ENCODE results near the gene ADPRHL1. TPM values are rescaled to one million over a fixed set of nuclear protein-coding genes. Genes with fewer than 3 reads are reported as not detected.
"Not testable (repeated sequence)": the region's sequence is repeated elsewhere in the genome, so short reads cannot be mapped to it uniquely, and the experiment has no call there.

Gene ADPRHL1
- total RNA-seq, 1 donor from 2014 or later: 11.3 TPM

DNA sequence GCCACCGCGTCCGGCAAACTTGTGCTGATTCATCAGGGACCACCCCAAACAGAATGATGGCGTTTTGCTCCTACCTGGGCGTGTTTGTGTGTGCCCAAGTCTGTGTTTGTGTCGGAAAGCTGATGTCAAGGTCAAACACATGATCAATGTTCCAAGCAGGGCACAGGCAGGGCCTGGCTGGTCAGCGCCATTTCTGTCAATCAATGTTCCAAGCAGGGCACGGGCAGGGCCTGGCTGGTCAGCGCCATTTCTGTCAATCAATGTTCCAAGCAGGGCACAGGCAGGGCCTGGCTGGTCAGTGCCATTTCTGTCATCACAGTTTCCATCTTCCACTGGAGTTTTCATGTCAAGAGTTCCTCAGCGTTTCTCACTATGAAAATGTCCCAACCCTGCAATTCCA is 74.5 kb downstream of the ADPRHL1 start:
- no peak overlapping the region for H3K4me3 ChIP-seq
- DNase-seq (ENCODE audit: low spot score in 2 of 2): peak in 1 of 2 donors; percentile 19
- H3K36me3 ChIP-seq: no peaks in the 10 kb centered on the region
- intact Hi-C loops (cut with DNase I): no loop called here
- H3K27me3 ChIP-seq: no peaks in the 10 kb centered on the region
- peaks cover 0 to 23% of the 10 kb centered on the region in 2 donors for H3K9me3 ChIP-seq
- H3K27ac ChIP-seq: no peak overlapping the region
- no peaks in the 10 kb centered on the region for H3K4me1 ChIP-seq
- TF ChIP-seq, protein P1, sequence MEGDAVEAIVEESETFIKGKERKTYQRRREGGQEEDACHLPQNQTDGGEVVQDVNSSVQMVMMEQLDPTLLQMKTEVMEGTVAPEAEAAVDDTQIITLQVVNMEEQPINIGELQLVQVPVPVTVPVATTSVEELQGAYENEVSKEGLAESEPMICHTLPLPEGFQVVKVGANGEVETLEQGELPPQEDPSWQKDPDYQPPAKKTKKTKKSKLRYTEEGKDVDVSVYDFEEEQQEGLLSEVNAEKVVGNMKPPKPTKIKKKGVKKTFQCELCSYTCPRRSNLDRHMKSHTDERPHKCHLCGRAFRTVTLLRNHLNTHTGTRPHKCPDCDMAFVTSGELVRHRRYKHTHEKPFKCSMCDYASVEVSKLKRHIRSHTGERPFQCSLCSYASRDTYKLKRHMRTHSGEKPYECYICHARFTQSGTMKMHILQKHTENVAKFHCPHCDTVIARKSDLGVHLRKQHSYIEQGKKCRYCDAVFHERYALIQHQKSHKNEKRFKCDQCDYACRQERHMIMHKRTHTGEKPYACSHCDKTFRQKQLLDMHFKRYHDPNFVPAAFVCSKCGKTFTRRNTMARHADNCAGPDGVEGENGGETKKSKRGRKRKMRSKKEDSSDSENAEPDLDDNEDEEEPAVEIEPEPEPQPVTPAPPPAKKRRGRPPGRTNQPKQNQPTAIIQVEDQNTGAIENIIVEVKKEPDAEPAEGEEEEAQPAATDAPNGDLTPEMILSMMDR (IDR thresholded peaks at IDR 0.05): no peak

DNA sequence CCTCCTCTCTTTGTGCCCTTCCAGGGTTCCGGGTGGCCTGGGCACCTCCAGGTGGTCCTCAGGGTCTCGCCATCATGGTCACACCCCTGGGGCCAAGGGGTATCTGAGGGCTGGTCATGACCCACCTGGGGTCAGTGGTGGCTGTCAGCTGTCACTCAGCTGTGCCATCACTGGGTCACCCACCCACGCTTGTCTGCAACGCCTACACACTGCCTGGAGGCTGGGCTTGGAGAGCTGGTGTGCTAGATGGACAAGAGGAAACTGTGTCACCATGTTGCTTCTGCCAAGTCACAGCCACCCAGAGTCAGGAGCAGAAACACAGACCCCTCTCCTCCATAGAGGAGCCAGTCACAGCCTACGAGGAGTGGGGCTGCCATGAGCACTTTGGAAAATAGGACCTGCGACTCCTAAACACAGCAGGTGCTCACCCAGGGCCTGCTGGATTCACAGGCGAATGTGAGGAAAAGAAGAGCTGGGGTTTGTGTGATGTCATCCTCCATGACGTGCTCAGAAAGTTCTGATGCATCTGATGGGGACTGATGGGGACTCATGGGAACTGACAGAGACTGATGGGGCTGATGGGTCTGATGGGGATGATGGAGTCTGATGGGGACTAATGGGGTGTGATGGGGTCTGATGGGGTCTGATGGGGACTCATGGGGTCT is 78.6 kb downstream of the ADPRHL1 start:
- H3K4me1 ChIP-seq: no peaks in the 10 kb centered on the region
- DNase-seq (ENCODE audit: low spot score in 2 of 2): peak in 1 of 2 donors; percentile 40
- H3K27ac ChIP-seq: no peak overlapping the region
- no peaks in the 10 kb centered on the region for H3K9me3 ChIP-seq
- H3K4me3 ChIP-seq: no peak overlapping the region
- intact Hi-C loops (cut with DNase I): no loop called here
- no peaks in the 10 kb centered on the region for H3K27me3 ChIP-seq
- H3K36me3 ChIP-seq: no peaks in the 10 kb centered on the region
- TF ChIP-seq, protein P1 (IDR thresholded peaks at IDR 0.05): no peak

DNA sequence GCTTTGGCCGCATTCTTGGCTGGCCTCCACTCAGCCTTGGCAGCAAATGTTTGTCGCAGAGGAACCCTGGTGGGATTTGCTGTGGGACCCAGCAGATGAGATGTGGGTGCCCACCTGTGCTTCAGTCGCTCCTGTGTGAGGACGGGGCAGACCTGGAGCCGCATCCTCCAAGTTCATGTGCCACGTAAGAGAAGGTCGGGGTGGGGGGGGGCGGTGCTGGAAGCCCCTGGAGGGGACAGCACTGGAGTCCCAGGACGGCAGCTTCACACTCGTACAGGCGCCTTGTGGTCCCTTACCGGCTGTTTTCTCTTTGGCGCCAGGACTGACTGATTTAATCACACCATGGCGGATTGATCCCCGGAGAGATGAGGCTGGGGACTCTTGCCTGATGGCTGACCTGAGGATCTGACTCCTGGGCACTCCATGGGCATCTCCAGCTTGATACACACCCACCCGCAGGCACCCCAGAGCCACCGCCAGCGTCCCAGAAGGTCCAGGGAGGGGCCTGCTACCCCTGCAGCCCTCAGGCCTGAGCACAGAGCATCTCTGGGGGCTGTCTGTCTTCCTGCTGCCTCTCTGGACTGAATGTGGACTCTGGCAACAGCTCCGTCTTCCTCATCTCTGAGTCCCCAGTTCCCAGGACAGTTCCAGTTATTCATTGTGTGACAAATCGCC is 79.3 kb downstream of the ADPRHL1 start:
- H3K36me3 ChIP-seq: no peaks in the 10 kb centered on the region
- no peak overlapping the region for H3K27ac ChIP-seq
- no peaks in the 10 kb centered on the region for H3K4me1 ChIP-seq
- intact Hi-C loops (cut with DNase I): no loop called here
- no peak overlapping the region for H3K4me3 ChIP-seq
- H3K9me3 ChIP-seq: no peaks in the 10 kb centered on the region
- TF ChIP-seq, protein P1 (IDR thresholded peaks at IDR 0.05): no peak
- no peaks in the 10 kb centered on the region for H3K27me3 ChIP-seq
- peak in 1 of 2 donors; percentile 24 for DNase-seq (ENCODE audit: low spot score in 2 of 2)

DNA sequence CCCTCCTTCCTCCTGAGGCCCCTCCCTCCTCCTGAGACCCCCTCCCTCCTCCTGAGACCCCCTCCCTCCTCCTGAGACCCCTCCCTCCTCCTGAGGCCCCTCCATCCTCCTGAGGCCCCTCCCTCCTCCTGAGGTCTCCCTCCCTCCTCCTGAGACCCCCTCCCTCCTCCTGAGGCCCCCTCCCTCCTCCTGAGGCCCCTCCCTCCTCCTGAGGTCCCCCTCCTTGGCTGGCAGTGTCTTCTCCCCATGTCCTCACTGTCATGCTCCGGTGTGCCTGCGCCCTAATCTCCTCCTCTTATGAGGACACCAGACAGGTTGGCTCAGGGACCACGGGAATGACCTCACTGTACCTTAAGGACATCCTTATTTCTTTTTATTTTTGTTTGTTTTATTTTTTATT is 81.6 kb downstream of the ADPRHL1 start:
- DNase-seq (ENCODE audit: low spot score in 2 of 2): peak in 1 of 2 donors; percentile 12
- intact Hi-C loops (cut with DNase I): not testable (repeated sequence)

DNA sequence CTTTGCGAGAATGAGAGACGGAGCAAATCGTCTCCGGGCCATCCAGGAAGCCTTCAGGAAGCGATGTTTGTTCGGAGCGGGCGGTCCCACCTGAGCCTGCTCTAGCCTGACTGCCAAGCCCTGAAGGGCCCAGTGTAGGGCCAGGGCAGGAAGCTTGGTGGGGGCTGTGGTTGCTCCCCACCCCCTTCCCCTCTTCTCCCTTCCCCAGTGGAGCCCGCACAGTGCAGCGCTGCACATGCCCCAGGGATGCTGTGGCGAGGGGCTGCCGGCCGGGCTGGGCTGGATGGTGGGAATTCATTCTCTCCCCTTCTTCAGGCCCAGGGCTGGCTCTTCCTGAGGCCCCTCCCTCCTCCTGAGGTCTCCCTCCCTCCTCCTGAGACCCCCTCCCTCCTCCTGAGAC is 82.2 kb downstream of the ADPRHL1 start:
- H3K4me1 ChIP-seq: no peaks in the 10 kb centered on the region
- H3K36me3 ChIP-seq: no peaks in the 10 kb centered on the region
- no peak overlapping the region for H3K4me3 ChIP-seq
- intact Hi-C loops (cut with DNase I): no loop called here
- DNase-seq (ENCODE audit: low spot score in 2 of 2): peak in 1 of 2 donors; percentile 13
- no peak overlapping the region for H3K27ac ChIP-seq
- TF ChIP-seq, protein P1 (IDR thresholded peaks at IDR 0.05): no peak
- H3K9me3 ChIP-seq: no peaks in the 10 kb centered on the region
- H3K27me3 ChIP-seq: no peaks in the 10 kb centered on the region

More for the DNA sequence above, 81.6 kb downstream of the ADPRHL1 start:
- H3K9me3 ChIP-seq, H3K36me3 ChIP-seq, H3K4me3 ChIP-seq, H3K4me1 ChIP-seq, H3K27me3 ChIP-seq, H3K27ac ChIP-seq: not testable (repeated sequence)

DNA sequence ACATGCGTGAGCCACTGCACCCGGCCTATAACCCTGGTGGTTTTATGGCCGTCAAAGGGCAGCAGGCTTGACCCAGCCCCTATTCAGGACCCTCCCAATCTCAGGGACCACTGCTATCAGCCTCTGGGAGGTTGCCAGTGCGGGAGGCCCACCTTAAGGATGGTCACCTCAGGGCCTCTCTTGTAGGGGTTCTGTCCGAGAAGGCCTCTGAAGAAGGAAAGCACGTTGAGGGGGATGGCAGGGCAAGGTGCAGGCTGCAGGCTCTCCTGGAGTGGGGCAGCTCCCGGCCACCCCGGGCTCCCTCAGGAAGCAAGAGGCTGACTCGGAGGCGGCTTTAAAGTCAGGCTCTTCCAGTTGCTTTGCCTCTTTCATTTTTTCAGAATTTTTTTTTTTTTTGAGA is 83.4 kb downstream of the ADPRHL1 start:
- H3K4me1 ChIP-seq: no peaks in the 10 kb centered on the region
- TF ChIP-seq, protein P1 (IDR thresholded peaks at IDR 0.05): no peak
- no peaks in the 10 kb centered on the region for H3K36me3 ChIP-seq
- no peaks in the 10 kb centered on the region for H3K27me3 ChIP-seq
- intact Hi-C loops (cut with DNase I): no loop called here
- DNase-seq (ENCODE audit: low spot score in 2 of 2): peak in 1 of 2 donors; percentile 48
- H3K4me3 ChIP-seq: no peak overlapping the region
- H3K27ac ChIP-seq: no peak overlapping the region
- H3K9me3 ChIP-seq: no peaks in the 10 kb centered on the region
